GM21825 (cell line): ENCODE measurements around the gene MBNL3.
"Not testable (repeated sequence)": the region's sequence is repeated elsewhere in the genome, so short reads cannot be mapped to it uniquely, and the experiment has no call there.

ENCODE experiments used
- ATAC-seq: cut with Tn5 transposase; IDR thresholded peaks from one replicate; pipeline ENCODE4 v1.9.1; 2021; ENCODE audit warnings: mild to moderate bottlenecking, moderate library complexity; ENCODE audit not compliant: unreplicated experiment

MBNL3 gene

DNA sequence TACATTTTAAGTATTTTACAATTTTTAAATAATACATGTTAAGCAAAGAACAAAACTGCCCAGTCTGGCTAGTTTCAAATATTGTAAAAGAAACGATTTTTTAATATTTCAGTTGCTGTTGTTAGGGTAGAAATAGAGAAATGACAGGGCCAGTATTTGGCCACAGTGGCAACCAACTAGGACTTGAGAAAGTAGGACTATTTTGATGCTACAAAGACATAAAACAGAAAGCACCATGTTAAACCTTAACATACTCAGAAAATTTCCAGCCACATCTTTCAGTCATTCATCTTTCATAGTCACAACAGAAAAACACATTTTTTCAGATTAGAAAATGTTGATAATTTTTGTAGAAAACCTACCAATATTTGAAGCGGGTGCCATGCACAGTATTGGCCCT lies 104.5 kb downstream of the MBNL3 start:
- ATAC-seq: no peak

DNA sequence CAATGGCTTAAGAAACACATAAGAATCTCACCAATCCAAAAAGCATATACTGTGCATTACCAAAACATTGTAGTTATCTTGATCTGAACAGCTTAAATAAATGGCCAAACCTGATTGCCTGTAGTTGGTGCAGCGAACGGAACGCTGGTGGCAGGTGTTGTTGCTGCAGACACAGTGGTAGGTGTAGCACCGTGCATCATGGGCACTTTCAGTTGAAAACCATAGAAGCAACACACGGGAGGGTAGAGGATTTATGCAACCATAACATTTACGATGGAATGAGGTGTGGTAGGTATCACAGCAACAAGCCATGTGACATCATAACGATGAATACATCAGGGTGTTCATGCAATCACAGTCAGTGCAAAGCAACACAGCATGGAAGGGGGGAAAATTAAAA lies 106.8 kb downstream of the MBNL3 start:
- ATAC-seq: no peak

DNA sequence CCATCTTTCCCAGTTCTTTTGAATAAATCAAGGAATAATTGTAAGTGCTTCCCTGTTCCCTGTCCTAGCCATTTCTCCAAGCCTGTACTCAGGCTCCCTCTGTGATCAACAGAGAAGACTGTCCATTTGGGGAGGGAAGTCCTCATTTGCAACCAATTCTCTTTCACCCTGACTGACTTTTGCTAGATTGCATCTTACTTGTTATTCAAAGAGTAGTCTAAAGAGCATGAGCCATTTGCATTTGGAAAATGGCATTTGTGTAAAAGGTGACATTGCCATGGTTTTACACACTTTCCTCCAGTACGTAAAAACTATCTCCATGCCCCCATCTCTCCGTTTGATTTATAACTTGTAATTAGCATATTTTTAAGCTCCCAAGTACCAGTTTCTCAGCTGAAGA lies 110.6 kb downstream of the MBNL3 start:
- ATAC-seq: no peak

GRCh38 chrX:132375941-132376340 lies 112.9 kb downstream of the MBNL3 start:
- no peak for ATAC-seq

DNA sequence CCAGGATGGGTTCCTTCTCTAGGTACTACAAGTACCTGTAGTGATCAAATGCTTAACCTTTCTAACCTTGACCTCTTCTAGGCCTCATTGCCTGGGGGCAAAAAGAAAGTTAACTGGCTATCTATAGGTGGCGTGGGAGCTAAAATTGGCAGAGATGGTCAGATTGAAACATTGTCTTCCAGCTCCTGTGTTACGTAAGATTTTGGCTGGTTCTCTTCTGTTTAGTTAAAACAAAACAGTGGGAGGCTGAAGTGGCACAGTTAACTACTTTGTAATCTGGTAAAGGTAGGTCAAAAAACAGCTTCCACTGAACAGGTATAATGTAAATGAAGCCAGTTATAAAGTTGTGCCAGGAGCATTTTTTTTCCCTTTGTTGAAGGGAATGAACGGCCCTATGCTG lies 115.2 kb downstream of the MBNL3 start:
- no peak for ATAC-seq

- ATAC-seq: no peak
These were observed 119.1 kb downstream of the MBNL3 start for GRCh38 chrX:132369617-132370326.

- no peak for ATAC-seq
These were observed 120.9 kb downstream of the MBNL3 start for GRCh38 chrX:132367984-132368383.

- ATAC-seq: no peak
These were observed 121.5 kb downstream of the MBNL3 start for GRCh38 chrX:132367314-132367713.

GRCh38 chrX:132365490-132365889 lies 123.3 kb downstream of the MBNL3 start:
- ATAC-seq: no peak

DNA sequence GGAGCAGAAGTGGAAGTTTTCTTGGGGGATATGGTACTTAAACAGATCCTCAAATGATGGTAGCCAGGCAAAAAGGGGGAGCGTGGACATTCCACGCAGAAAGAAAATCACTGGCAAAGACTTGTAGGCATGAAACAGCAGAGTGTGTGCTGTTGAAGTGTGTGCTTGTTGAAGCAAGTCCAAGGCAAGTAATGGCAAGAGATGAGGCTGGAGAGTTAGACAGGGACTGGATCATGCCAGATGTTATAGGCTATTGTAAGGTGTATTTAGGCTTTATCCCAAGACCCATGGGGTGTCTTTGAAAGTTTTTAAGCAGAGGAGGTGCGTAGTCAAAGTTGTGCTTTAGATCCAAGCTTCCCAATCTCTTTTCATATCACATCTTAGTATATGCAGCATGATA lies 124.5 kb downstream of the MBNL3 start:
- no peak for ATAC-seq

DNA sequence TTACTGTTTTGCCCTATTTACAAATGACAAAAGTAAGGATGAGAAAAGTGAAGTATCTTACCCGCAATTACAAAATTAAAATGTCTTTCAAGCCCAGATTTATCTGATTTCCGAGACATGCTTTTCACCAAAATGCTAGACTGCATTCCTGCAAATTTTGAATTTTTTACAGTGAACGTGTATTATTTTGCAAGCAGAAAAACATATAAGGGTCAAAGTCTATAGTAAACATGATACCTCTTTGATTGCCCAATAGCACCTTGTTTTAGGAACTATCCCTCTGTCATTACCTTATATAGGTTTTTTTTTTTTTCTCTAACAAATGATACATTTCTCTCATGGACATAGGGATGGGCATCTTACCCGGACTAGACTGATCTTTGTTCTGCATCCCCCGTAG lies 135.4 kb downstream of the MBNL3 start:
- ATAC-seq: no peak

DNA sequence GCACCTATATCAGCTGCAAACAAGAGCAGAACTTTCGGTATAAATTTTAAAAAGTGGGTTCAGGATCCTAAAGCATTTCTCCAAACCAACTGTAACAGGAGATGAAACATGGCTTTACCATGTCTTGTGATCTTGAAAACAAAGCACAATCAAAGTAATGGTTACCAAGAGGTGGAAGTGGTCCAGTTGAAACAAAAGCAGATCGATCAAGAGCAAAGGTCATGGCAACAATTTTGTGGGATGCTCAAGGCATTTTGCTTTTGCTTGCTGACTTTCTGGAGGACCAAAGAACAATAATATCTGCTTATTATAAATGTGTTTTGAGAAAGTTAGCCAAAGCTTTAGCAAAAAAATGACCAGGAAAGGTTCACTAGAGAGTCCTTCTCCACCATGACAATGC lies 152.7 kb downstream of the MBNL3 start:
- ATAC-seq: no peak

GRCh38 chrX:132333351-132333750 lies 155.5 kb downstream of the MBNL3 start:
- ATAC-seq: no peak

GRCh38 chrX:132331532-132331931 lies 157.3 kb downstream of the MBNL3 start:
- ATAC-seq: no peak

DNA sequence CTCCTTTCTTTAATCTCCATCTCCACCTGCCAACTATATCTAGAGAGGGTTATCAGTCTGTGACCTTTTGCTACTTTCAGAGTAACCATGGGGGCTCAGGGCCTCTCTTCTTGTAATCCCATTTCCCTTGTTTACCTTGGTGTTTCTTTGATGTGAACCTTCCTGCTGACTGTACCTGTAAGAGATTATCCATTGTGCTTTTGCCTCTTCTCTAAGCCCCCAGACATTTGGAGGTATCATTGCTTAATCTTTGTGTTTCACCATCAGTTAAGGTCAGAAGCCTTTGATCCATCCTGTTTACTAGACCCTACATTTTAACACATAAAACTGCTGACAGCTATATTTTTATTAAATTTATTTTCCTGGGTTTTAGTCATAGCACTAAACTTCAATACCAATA lies 157.8 kb downstream of the MBNL3 start:
- no peak for ATAC-seq

DNA sequence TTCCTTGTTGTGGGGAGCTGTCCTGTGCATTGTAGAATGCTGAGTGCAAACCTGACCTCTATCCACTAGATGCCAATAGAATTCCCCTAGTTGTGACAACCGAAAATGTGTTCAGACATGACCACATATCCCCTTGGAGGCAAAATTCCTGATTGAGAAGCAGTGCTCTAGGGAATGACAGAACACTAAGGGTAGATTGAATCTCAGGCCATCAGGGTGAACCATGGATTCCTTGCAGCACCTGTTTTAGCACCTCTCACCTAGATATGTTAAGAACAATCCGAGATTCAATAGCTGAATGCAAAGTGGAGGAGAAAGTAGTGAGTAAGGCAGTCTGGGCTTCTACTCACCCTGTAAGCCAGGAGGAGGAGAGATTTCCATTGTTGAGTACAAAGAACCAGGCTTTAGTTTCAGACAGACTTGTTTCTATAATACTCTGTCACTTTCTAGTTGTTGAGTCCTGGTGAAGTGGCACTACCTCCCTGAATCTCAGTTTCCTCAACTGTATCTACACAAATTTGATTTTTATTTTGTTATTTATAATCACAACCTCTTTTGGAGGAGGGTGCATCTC lies 158.6 kb downstream of the MBNL3 start:
- no peak for ATAC-seq

GRCh38 chrX:132326960-132327359 lies 161.9 kb downstream of the MBNL3 start:
- ATAC-seq: not testable (repeated sequence)
